AG09319 (cell line): ENCODE data around the gene PRKAG2.
"Not testable (repeated sequence)": the region's sequence is repeated elsewhere in the genome, so short reads cannot be mapped to it uniquely, and the experiment has no call there.

Source experiments
- DNase-seq: peaks from one replicate; pipeline ENCODE4 v3.0.0-alpha.2; 2010; ENCODE audit warnings: low read depth; ENCODE audit errors: extremely low read depth
- TF ChIP-seq, protein P1 (sequence below): IDR thresholded peaks from 2 replicates; pipeline ENCODE4 v1.5.1; 2011; ENCODE audit warnings: low read depth, mild to moderate bottlenecking, inconsistent platforms, low read length, moderate library complexity

Gene PRKAG2

DNA sequence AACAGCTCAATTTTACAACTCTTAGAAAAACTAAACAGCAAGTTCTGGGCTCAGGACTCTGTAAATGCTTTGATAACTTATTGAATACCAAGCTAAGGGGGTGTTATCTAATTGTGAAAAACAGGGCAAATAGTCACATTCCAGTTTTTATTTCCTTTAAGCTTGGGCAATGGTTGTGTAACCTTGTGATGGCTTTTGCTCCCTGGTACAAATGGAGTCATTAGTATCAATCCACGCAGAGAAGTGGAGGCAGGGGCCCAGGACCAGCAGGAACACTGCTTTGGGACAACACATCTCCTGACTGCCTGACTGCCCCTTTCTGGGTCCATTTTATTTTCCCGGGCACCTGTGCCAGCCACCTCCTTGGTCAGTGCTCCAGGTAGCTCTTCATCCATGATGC is 5.8 kb upstream of the PRKAG2 start:
- DNase-seq: no peak
- TF ChIP-seq, protein P1, sequence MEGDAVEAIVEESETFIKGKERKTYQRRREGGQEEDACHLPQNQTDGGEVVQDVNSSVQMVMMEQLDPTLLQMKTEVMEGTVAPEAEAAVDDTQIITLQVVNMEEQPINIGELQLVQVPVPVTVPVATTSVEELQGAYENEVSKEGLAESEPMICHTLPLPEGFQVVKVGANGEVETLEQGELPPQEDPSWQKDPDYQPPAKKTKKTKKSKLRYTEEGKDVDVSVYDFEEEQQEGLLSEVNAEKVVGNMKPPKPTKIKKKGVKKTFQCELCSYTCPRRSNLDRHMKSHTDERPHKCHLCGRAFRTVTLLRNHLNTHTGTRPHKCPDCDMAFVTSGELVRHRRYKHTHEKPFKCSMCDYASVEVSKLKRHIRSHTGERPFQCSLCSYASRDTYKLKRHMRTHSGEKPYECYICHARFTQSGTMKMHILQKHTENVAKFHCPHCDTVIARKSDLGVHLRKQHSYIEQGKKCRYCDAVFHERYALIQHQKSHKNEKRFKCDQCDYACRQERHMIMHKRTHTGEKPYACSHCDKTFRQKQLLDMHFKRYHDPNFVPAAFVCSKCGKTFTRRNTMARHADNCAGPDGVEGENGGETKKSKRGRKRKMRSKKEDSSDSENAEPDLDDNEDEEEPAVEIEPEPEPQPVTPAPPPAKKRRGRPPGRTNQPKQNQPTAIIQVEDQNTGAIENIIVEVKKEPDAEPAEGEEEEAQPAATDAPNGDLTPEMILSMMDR: no peak

DNA sequence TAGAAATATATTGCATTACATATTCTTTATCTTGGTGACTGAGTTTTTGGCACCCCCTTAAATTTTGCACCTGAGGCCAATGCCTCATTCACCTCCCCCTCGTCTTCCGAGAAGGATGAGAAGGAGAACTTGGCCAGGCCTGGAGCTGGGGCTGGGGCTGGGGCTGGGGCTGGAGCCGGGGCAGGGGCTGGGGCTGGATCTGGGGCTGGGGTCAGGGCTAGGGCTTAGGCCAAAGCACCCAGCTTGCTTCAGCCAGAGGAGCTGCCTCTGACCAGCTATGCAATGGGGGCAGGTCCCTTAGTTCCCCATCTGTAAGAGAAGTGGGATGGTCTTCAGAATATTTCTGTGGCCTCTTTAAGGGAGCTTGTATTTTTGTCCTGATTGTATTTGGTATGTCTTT is 3.8 kb upstream of the PRKAG2 start:
- DNase-seq: no peak
- TF ChIP-seq, protein P1: no peak

DNA sequence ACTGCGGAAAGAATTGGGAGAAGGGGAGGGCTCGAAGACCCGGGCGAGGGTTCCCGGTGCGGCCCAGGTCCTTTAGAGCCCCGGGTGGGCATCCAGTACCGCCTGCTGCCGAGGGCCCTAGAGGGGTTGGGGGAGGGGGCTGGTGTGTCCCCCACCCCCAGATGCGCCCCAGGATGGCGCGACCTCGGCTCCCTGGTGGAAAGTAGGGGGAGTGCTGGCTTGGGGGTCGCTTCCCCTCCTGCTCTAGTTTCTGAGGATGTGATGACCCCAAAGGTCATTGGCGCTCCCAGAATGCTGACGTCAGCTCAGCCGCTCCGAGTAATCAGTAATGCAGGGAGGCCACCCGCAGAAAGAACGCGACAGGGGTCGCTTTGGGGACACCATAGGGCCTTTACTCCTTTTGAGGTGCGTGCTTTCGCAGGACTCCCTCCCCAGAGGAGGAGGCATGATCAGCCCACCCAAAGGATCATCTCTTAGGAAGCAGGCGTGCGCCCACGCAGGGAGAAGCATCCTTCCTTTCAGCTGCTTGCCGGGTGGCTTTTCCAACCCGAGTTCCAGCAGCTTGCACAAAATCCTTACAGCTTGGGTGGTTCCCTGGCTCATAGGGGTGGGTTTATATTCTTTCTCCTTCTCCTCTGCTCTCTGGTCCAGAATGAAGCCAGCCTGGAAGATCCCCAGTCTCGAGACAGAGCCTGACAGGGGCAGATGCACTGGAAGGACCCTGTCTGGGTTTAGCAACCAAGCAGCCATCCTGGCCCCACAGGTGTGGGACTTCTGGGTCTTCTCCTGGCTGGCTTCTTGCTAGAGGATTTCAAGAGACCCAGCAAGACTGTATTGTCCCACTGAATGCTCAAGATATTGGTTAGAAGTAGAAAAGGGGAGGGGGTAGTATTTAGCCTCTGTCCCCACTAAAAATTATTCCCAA is 1.3 kb upstream of the PRKAG2 start:
- TF ChIP-seq, protein P1: no peak
- DNase-seq: no peak

DNA sequence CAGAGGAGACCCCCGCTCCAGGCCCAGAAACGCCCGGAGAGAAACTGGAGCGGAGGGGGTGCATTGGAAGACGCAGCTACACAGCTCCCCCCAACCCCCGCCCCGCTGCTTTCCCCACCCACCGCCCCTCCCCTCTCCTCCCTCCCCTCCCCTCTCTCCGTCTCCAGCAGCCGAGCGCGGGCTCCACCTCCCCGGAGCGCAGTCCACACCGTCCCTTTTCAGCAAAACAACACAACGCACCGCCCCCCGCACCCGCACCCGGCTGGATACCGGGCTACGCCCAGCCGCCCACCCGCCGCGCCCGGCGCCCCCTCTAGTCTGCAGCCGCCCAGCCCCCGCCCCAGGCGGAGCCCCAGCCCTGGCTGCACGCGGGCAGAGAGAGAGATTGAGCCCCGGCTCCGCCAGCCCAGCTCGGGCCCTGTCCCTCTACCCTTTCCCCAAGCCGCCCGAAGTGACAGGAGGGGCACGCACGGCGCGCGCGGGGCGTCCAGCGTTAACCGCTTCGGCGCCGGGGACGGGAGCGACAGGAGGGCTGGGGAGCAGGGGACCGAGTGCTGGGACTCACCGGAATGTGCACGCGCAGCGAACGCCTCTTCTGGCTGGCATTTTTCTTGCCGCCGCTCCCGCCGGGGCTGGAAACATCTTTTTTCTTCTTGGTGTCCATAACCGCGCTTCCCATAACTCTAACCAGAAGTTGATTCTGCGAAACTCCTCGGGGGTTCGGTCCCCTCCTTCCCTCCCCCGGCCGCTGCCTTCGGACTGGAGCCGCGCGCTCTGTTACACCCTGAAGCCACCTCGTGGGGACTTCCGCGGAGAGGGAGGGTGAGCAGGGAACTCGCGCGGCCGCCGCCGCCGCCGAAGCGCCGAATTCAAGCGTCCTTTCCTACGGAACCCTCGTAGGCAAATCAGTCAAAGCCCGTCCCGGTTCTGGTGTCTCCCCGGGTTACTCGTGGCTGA is 695 bp downstream of the PRKAG2 start:
- no peak for DNase-seq
- TF ChIP-seq, protein P1: no peak

DNA sequence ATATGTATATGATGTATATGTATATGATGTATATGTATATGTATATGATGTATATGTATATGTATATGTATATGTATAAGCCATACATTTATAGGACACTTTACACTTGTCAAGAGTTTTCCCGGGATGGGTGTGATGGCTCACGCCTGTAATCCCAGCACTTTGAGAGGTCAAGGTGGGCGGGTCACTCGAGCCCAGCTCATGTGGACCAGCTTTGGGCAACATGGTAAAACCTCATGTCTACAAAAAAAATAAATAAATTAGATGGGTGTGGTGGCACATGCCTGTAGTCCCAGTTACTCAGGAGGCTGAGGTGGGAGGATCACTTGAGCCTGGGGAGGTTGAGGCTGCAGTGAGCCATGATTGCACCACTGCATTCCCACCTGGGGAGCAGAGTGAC is 2.4 kb downstream of the PRKAG2 start:
- not testable (repeated sequence) for DNase-seq

DNA sequence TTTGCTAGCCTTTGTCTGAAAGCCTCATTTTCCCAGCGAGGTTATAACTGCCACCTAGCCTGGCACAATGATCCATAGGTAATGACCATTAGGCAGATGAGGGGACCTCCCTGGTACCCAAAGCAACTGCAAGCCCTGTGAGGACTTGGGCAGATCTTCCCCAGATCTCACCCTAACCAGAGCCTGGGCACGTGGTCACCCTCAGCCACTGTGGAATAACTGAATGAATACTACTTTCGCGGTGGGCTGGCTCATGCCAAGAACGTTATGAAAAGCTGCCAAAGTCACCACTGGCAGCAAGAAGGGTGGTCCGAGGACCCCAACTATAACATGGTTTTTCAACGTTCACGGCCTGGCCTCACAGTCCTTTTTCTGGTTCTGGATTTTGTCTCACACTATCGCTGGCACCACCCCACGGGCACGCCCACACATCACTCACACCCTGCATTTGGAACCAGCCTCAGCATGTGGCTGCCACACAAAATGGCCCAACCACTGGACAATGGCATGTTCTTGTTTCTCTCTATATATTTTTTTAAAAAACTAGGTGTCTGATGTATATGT is 3.4 kb downstream of the PRKAG2 start:
- TF ChIP-seq, protein P1: no peak
- no peak for DNase-seq

DNA sequence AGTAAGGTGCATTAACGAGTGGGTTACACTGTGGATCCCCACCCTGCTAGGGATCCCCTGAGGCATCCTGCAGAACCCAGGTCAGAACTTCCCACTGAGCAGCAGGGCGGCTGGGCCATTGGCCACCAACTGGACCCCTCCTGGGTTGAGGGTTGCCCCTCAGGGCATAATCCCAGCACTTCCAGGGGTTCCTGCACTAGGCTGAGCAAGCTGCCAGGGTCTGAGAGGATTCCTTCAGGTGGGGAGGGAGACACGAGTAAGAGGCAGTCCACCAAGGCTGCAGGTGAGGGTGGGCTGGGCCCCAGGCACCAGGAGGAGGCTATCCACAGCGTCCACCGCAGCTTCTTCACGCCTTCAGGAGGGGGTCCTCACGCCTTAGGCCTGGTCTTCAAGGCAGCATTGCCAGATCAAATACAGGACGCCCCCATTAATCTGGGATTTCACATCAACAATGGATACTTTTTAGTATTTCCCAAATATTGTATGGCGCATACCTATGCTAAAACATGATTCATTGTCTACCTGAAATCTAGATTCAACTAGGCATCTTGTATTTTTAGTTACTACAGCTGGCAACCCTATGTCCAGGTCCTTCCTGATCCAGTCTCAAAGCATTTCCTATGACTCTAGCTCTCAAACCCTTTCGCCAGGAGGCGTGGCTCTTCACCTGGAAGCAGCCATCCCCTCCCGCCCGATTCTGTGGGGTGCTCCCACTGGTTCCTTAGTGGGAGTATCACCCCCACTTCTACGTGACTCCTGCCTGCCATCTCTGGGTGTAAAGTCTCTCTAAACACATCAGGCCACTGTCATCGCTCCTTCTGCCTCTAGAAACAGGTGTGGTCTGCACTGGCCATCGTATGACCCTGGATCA is 4.1 kb downstream of the PRKAG2 start:
- TF ChIP-seq, protein P1: no peak
- no peak for DNase-seq
